Stomach (tissue), 9 donors: ENCODE results near the gene TMEM132D. TPM values are rescaled to one million over a fixed set of nuclear protein-coding genes. Genes with fewer than 3 reads are reported as not detected.

ENCODE experiments used
- DNase-seq, 2 donors: peaks; one replicate each; pipeline versions ENCODE4 v3.0.0 to v3.0.0-alpha.2; 2013 to 2019
- H3K27ac ChIP-seq, 5 donors: fragments of 200-600 bp in 4 of 5; sonication (generic) in 4 of 5; one replicate each; pipeline ENCODE4 v1.5.1; 2013 to 2019; ENCODE audit warnings: mild to moderate bottlenecking in 1 of 5, moderate library complexity in 1 of 5
- H3K27me3 ChIP-seq, 3 donors: fragments of 200-600 bp; sonication (generic); one replicate each; pipeline ENCODE4 v1.5.1; 2017 to 2019; ENCODE audit warnings: mixed run types in 1 of 3
- H3K36me3 ChIP-seq, 4 donors: fragments of 200-600 bp; sonication (generic); 1 replicate in 3 of 4; 2 replicates in 1 of 4; pipeline ENCODE4 v1.5.1; 2016 to 2019
- H3K4me1 ChIP-seq, 4 donors: fragments of 200-600 bp; sonication (generic); one replicate each; pipeline ENCODE4 v1.5.1; 2016 to 2019
- H3K4me3 ChIP-seq, 4 donors: fragments of 200-600 bp; sonication (generic) in 3 of 4; one replicate each; pipeline ENCODE4 v1.5.1; 2016 to 2019; ENCODE audit warnings: mild to moderate bottlenecking in 1 of 4
- H3K9me3 ChIP-seq, 4 donors: fragments of 200-600 bp; sonication (generic); one replicate each; pipeline ENCODE4 v1.5.1; 2016 to 2019
- EP300 ChIP-seq: sonication (generic); formaldehyde crosslinking; IDR thresholded peaks from one replicate; pipeline ENCODE4 v1.6.1; 2017; ENCODE audit warnings: antibody characterized with exemption
- POLR2A ChIP-seq, 4 donors: fragments of 450-650 bp; IDR thresholded peaks; one replicate each; pipeline ENCODE4 v1.6.1; 2016; ENCODE audit warnings: antibody characterized with exemption in 4 of 4, control low read depth in 2 of 4, mild to moderate bottlenecking in 1 of 4, moderate library complexity in 1 of 4
- POLR2AphosphoS5 ChIP-seq, 3 donors: sonication (generic); formaldehyde crosslinking; IDR thresholded peaks; one replicate each; pipeline ENCODE4 v1.6.1; 2016; ENCODE audit warnings: antibody characterized with exemption in 3 of 3
- WGBS, 5 donors: extraction: QIAGEN DNeasy Blood & Tissue Kit in 3 of 5; methylation state at CpG; one replicate each; pipeline versions ENCODE4 v1.1.5 to v1.1.7; 2013 to 2018; 5-methylcytosine and 5-hydroxymethylcytosine counted together
- intact Hi-C: fragments of 100-400 bp; cut with DNase I; formaldehyde crosslinking; loops from one replicate; pipeline ENCODE4 v1.15.1; 2023; ENCODE audit warnings: low total_unique reads
- polyA plus RNA-seq, 3 donors: library from polyadenylated mRNA; stranded (reverse); fragments of 200-250 nt; gene quantifications; one replicate each; pipeline ENCODE4 v1.2.3, GENCODE V29; 2013
- total RNA-seq, 5 donors: library from RNA; depleted of rRNA; stranded (reverse); fragments of >200 nt; gene quantifications; one replicate each; pipeline versions ENCODE4 v1.1.0 to v1.2.3, GENCODE V29; 2014 to 2016
- TF ChIP-seq, protein P1 (sequence below), 7 experiments: fragments of 450-650 bp in 4 of 7; fragments of 200-600 bp in 3 of 7; sonication (generic) in 3 of 7; IDR thresholded peaks; one replicate each; pipeline ENCODE4 v1.5.1; 2016 to 2019; ENCODE audit warnings: antibody characterized with exemption in 7 of 7, control low read depth in 2 of 7, mild to moderate bottlenecking in 1 of 7
- donor health status: healthy with polysubstance abuse.
- donor health status: Bipolar disorder and iron deficiency.
- donor health status: healthy.

Gene TMEM132D
- total and polyA plus RNA-seq, 8 donors: 0.29 to 0.92 TPM; not detected in 6

DNA sequence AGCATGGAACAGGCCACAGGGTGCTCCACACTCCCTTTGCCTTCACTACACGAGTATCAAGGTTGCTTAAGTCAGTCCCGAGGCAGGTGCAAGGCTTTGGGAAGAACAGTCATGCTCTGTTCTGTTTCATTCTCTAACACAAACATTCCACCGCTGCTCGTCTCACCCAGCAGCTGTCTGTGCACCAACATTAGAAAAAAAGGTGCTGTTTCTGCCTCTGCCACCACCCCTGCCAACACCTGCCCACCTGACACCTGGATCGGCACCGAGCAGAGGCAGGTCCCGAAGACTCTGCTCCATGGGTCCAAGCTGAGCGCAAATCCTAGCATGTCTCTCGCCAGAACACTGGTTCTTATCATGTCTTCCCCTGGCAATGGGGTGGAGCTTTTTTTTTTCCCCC is 347.7 kb downstream of the TMEM132D start:
- WGBS, 5 donors: 55 to 70% (median 66%) methylated on average over 9 of the region's 9 CpGs
- DNase-seq: no peak
- intact Hi-C loops: no loop called here
- Histone ChIP-seq H3K27ac (no peak overlapping the region), H3K27me3 (no peaks in the 10 kb centered on the region), H3K4me1 (no peaks in the 10 kb centered on the region), H3K9me3 (peaks cover 0 to 11% (median 6%) of the 10 kb centered on the region in 4 donors), H3K4me3 (no peak overlapping the region), H3K36me3 (no peaks in the 10 kb centered on the region)
- no peak for TF ChIP-seq POLR2A (IDR thresholded peaks at IDR 0.05)
- TF ChIP-seq, protein P1, sequence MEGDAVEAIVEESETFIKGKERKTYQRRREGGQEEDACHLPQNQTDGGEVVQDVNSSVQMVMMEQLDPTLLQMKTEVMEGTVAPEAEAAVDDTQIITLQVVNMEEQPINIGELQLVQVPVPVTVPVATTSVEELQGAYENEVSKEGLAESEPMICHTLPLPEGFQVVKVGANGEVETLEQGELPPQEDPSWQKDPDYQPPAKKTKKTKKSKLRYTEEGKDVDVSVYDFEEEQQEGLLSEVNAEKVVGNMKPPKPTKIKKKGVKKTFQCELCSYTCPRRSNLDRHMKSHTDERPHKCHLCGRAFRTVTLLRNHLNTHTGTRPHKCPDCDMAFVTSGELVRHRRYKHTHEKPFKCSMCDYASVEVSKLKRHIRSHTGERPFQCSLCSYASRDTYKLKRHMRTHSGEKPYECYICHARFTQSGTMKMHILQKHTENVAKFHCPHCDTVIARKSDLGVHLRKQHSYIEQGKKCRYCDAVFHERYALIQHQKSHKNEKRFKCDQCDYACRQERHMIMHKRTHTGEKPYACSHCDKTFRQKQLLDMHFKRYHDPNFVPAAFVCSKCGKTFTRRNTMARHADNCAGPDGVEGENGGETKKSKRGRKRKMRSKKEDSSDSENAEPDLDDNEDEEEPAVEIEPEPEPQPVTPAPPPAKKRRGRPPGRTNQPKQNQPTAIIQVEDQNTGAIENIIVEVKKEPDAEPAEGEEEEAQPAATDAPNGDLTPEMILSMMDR (IDR thresholded peaks at IDR 0.05): no peak
- no peak for TF ChIP-seq POLR2AphosphoS5 (IDR thresholded peaks at IDR 0.05)
- no peak for TF ChIP-seq EP300

DNA sequence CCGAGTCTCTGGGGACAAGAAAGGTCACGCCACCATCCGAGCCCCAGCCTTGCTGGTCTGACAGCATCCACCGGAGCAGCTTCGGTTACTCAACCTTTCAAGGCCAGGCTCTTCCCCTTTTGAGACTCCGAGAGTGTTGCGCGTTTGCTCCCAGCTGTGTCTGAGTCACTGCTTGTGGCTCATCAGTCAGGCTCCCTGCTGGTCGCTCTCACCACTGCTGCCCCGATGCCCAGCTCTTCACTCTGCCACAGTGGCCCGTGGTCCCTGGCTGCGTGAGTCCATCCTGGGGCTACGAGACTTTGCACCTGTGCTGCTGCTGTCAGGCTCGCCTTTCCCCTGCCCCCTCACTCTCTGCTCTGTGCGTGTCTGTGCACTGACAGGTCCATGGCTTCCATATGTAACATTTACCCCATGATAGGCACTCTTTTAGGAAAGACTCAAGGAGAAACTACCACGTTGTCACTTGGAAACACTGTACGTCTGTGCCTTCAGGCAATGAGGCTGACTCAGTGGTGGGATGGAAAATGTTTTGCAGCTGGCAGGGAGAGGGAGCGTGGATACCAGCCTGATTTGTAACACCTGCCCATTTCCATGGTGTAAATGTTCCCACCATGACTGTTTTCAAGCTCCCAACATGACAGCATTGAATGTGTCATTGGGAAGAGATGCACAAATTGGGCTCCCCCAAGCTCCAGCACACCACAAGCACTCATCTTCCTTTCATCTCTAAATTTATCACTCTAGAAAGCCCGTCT is 350.7 kb downstream of the TMEM132D start:
- intact Hi-C loops: no loop called here
- Histone ChIP-seq H3K9me3 (peaks cover 0 to 11% (median 9%) of the 10 kb centered on the region in 4 donors), H3K36me3 (no peaks in the 10 kb centered on the region), H3K27me3 (no peaks in the 10 kb centered on the region), H3K4me1 (peaks cover 0 to 8% (median 0%) of the 10 kb centered on the region in 4 donors), H3K4me3 (no peak overlapping the region), H3K27ac (no peak overlapping the region)
- DNase-seq: no peak
- no peak for TF ChIP-seq EP300
- no peak for TF ChIP-seq POLR2A (IDR thresholded peaks at IDR 0.05)
- TF ChIP-seq POLR2AphosphoS5 (IDR thresholded peaks at IDR 0.05): no peak
- TF ChIP-seq, protein P1 (IDR thresholded peaks at IDR 0.05): no peak
- 85 to 92% (median 89%) methylated on average over 19 of the region's 19 CpGs for WGBS, 5 donors

DNA sequence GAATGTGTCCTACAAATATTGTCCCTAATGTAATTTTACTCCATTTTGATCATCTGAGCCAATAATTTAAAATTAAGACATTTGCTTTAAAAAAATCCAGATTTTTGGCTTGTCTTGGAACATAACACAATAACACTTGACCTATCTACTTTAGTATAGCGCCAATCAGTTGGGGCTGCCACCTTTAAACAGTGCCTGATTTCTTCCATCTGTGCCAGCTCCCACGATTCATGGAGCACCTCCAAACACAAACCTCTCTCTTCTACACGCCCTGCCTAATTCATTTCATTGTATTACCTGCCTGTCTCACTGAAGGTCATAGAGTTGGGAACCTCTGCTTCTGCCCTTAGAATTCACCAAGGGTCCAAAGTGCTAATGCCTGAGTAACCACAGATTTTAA is 352.4 kb downstream of the TMEM132D start:
- intact Hi-C loops: no loop called here
- Histone ChIP-seq H3K4me1 (peaks cover 0 to 8% (median 0%) of the 10 kb centered on the region in 4 donors), H3K36me3 (no peaks in the 10 kb centered on the region), H3K9me3 (peaks cover 0 to 11% (median 9%) of the 10 kb centered on the region in 4 donors), H3K27ac (peak overlapping the region in 2 of 5 donors; percentile 79 to 84), H3K27me3 (no peaks in the 10 kb centered on the region), H3K4me3 (no peak overlapping the region)
- 27 to 61% (median 53%) methylated on average over 3 of the region's 3 CpGs for WGBS, 5 donors
- TF ChIP-seq, protein P1 (IDR thresholded peaks at IDR 0.05): no peak
- TF ChIP-seq POLR2AphosphoS5 (IDR thresholded peaks at IDR 0.05): no peak
- TF ChIP-seq EP300: no peak
- no peak for TF ChIP-seq POLR2A (IDR thresholded peaks at IDR 0.05)
- DNase-seq: no peak

DNA sequence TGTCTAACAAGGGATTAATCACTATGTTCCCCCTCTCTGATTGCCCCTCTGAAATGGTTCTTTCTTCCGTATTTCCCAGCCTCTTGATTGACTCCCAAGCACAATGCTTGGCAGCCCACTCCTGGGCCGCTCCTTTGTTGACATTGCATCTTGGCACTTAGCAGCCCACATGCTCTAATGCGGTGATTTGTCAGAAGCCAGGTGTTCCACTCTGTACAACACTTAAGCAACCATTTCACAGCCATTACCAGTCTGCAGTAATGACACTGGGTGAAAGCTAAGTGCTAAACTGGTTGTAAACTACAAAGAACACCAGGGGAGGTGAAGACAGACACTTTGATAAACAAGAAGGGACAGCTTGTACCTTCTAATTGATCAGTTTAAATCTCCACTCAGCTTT is 353.5 kb downstream of the TMEM132D start:
- TF ChIP-seq, protein P1 (IDR thresholded peaks at IDR 0.05): no peak
- TF ChIP-seq POLR2AphosphoS5 (IDR thresholded peaks at IDR 0.05): peak in 1 of 3 donors; percentile 31
- Histone ChIP-seq H3K27ac (peak overlapping the region; percentile 29 to 84 (median 49)), H3K36me3 (no peaks in the 10 kb centered on the region), H3K4me3 (no peak overlapping the region), H3K4me1 (peaks cover 0 to 8% (median 0%) of the 10 kb centered on the region in 4 donors), H3K27me3 (no peaks in the 10 kb centered on the region), H3K9me3 (peaks cover 0 to 11% (median 9%) of the 10 kb centered on the region in 4 donors)
- intact Hi-C loops: no loop called here
- WGBS, 5 donors: 18 to 38% (median 23%) methylated on average over 3 of the region's 3 CpGs
- DNase-seq: peak; percentile 71 to 81
